Panc1 (cell line): ENCODE measurements around the gene LMNB1. TPM values are rescaled to one million over a fixed set of nuclear protein-coding genes. Genes with fewer than 3 reads are reported as not detected.
"Not testable (repeated sequence)": the region's sequence is repeated elsewhere in the genome, so short reads cannot be mapped to it uniquely, and the experiment has no call there.

Experiments used
- ATAC-seq: fragments of 200-7000 bp; cut with Tn5 transposase; 2 replicates; pipeline ENCODE4 v1.9.1; 2020; ENCODE audit warnings: mild to moderate bottlenecking, moderate library complexity
- Bru-seq: library from RNA; stranded (reverse); fragments of 400-500 nt; gene quantifications from one replicate; lab custom pipeline; 2021; lab: Mats Ljungman, UMichigan
- BruChase-seq, 2 experiments: library from RNA; stranded (reverse); fragments of 400-500 nt; gene quantifications; one replicate each; lab custom pipeline; 2021; lab: Mats Ljungman, UMichigan
- BruUV-seq: library from RNA; stranded (reverse); fragments of 400-500 nt; replicated peaks from 2 replicates; lab custom pipeline; 2021; lab: Mats Ljungman, UMichigan
- CTCF ChIA-PET: fragments of 300-600 bp; sonication (Branson Sonifier 250); formaldehyde crosslinking; loops from one replicate; lab custom pipeline; 2022; ENCODE audit warnings: antibody characterized with exemption; lab: Charles Lee
- POLR2A ChIA-PET: fragments of 300-600 bp; sonication (Branson Sonifier 250); formaldehyde crosslinking; loops from one replicate; lab custom pipeline; 2022; ENCODE audit warnings: antibody characterized with exemption; lab: Charles Lee
- DNase-seq: peaks from one replicate; pipeline ENCODE4 v3.0.0-alpha.2; 2010; ENCODE audit warnings: low read depth, low spot score
- H3K27ac ChIP-seq: 2 replicates; pipeline ENCODE4 v1.5.1; 2011; ENCODE audit warnings: mild to moderate bottlenecking, low read length, inconsistent platforms
- H3K27me3 ChIP-seq: fragments of 200-500 bp; sonication (Bioruptor generic); 2 replicates; pipeline ENCODE4 v1.6.0; 2014; ENCODE audit warnings: low read length, inconsistent platforms; ENCODE audit not compliant: control insufficient read depth, insufficient read depth
- H3K36me3 ChIP-seq: fragments of 200-500 bp; sonication (Bioruptor generic); 2 replicates; pipeline ENCODE4 v1.5.1; 2014; ENCODE audit warnings: inconsistent platforms, mild to moderate bottlenecking, low read length, moderate library complexity; ENCODE audit not compliant: control insufficient read depth, insufficient read depth
- H3K4me1 ChIP-seq: 2 replicates; pipeline ENCODE4 v1.5.1; 2011; ENCODE audit warnings: inconsistent platforms, mild to moderate bottlenecking, low read length, moderate library complexity; ENCODE audit not compliant: control insufficient read depth, insufficient read depth
- H3K4me3 ChIP-seq, 2 experiments: 2 replicates each; pipeline ENCODE4 v1.5.1; 2011 to 2012; ENCODE audit warnings: low read depth in 2 of 2, low read length in 2 of 2, mild to moderate bottlenecking in 2 of 2, inconsistent platforms in 1 of 2, moderate library complexity in 1 of 2
- H3K9me3 ChIP-seq: fragments of 200-500 bp; sonication (Bioruptor generic); 2 replicates; pipeline ENCODE4 v1.5.1; 2014; ENCODE audit warnings: low read depth, mild to moderate bottlenecking, inconsistent platforms, low read length, moderate library complexity; ENCODE audit not compliant: control insufficient read depth, insufficient read depth
- CTCF ChIP-seq: fragments of 450-650 bp; IDR thresholded peaks from 2 replicates; pipeline ENCODE4 v1.5.1; 2017; ENCODE audit warnings: mild to moderate bottlenecking
- POLR2AphosphoS5 ChIP-seq: IDR thresholded peaks from 2 replicates; pipeline ENCODE4 v1.6.1; 2012; ENCODE audit warnings: mild to moderate bottlenecking, low read depth, low read length, moderate library complexity
- REST ChIP-seq, 2 experiments: IDR thresholded peaks; 2 replicates each; pipeline ENCODE4 v1.6.1; 2011 to 2012; ENCODE audit warnings: low read depth in 2 of 2, control low read depth in 1 of 2, low read length in 1 of 2, mild to moderate bottlenecking in 1 of 2, moderate library complexity in 1 of 2; ENCODE audit not compliant: insufficient read depth in 1 of 2
- SIN3A ChIP-seq: IDR thresholded peaks from 2 replicates; pipeline ENCODE4 v1.6.1; 2012; ENCODE audit warnings: low read depth, mild to moderate bottlenecking, low read length, moderate library complexity, borderline replicate concordance; ENCODE audit not compliant: insufficient read depth
- TCF7L2 ChIP-seq: IDR thresholded peaks from 2 replicates; pipeline ENCODE4 v1.6.1; 2011; ENCODE audit warnings: mild to moderate bottlenecking, low read depth, low read length, inconsistent platforms
- in situ Hi-C: cut with HindIII; loops from 2 replicates; pipeline ENCODE4 v1.10.0; 2016; ENCODE audit warnings: low sequenced_read_pairs, low pct_unique_long_range_greater_than_20kb
- intact Hi-C: fragments of 100-400 bp; cut with micrococcal nuclease; formaldehyde crosslinking; loops from one replicate; pipeline ENCODE4 v1.10.0; 2022; ENCODE audit not compliant: unreplicated experiment
- long read RNA-seq: library from polyadenylated mRNA; unstranded; transcript quantifications from one replicate; pipeline ENCODE4 v2.0.0, GENCODE V29; 2021; ENCODE audit not compliant: unreplicated experiment
- polyA plus RNA-seq: library from polyadenylated mRNA; unstranded; fragments of >200 nt; gene quantifications from one replicate; pipeline ENCODE4 v1.2.1, GENCODE V29; 2012; ENCODE audit warnings: missing spikeins; ENCODE audit not compliant: insufficient read length
- total RNA-seq: library from RNA; stranded (reverse); gene quantifications from one replicate; pipeline ENCODE4 v1.2.1, GENCODE V29; 2021; ENCODE audit not compliant: unreplicated experiment

The LMNB1 gene
- 122 TPM for total RNA-seq
- 89.1 TPM for polyA plus RNA-seq
- Bru-seq, nascent RNA: percentile 92 among the genes with signal in this experiment
- percentile 86 among the genes with signal in this experiment for BruChase-seq, experiment 1, labeled RNA remaining after a 2-hour chase
- percentile 92 among the genes with signal in this experiment for BruChase-seq, experiment 2, labeled RNA remaining after a 6-hour chase
- long read RNA-seq, transcript LMNB1-201 (11 exons, 2,878 nt): major isoform, 9 of 13 reads
- long read RNA-seq, partial matches to known transcripts: 1 of 13 reads
- long read RNA-seq, other reads (novel, unspliced or antisense): 3 of 13 reads

GRCh38 chr5:126776499-126777256 is at the start of gene LMNB1:
Gene LMNB1 (plus strand): TSS chr5:126777136. CDS start chr5:126777509, 373 bp downstream.
- DNase-seq (peak; percentile 76), ATAC-seq (peak; percentile 91)
- Histone ChIP-seq H3K9me3 (no peaks in the 10 kb centered on the region), H3K4me1 (peaks cover 11% of the 10 kb centered on the region; the same call in 1 of the 2 replicates), H3K27me3 (no peaks in the 10 kb centered on the region), H3K36me3 (peaks cover 5% of the 10 kb centered on the region; the same call in 1 of the 2 replicates), H3K4me3 (peak within 1 kb of the TSS; percentile 90 to 93), H3K27ac (peak within 1 kb of the TSS; percentile 99)
- ChIA-PET CTCF (interaction anchor here (1.9 kb wide), 1 partner anchor 101 kb away, joined by 9 read pairs; no protein-coding TSS in a partner anchor), POLR2A (interaction anchor here (0.6 to 2.2 kb wide), 5 partner anchors 18 to 717 kb away, joined by 4 to 26 read pairs (median 8); no protein-coding TSS in a partner anchor)
- in situ Hi-C loops (no loop called here), intact Hi-C loops (no loop called here)
- TF ChIP-seq REST (IDR thresholded peaks at IDR 0.05; ENCODE audit: insufficient read depth in 1 of 2, low read depth in 2 of 2, low read length in 1 of 2): no peak
- no peak for TF ChIP-seq CTCF
- peak; percentile 88 for TF ChIP-seq SIN3A
- peak; percentile 90 for TF ChIP-seq POLR2AphosphoS5
- 0 out of 2 replicates have a peak, but pooled peaks have one; percentile 26 for TF ChIP-seq TCF7L2
- BruUV-seq: no TSS peak

GRCh38 chr5:126732716-126733115 is 44.2 kb upstream of the LMNB1 start:
- Histone ChIP-seq H3K9me3 (no peaks in the 10 kb centered on the region), H3K27ac (no peak overlapping the region), H3K4me3 (no peak overlapping the region), H3K27me3 (no peaks in the 10 kb centered on the region; the same call in 1 of the 2 replicates), H3K36me3 (no peaks in the 10 kb centered on the region), H3K4me1 (no peaks in the 10 kb centered on the region)
- in situ Hi-C loops: no loop called here
- no peak for DNase-seq
- CTCF ChIA-PET: no interaction called here
- no peak for ATAC-seq
- BruUV-seq: no TSS peak
- intact Hi-C loops: no loop called here
- POLR2A ChIA-PET: no interaction called here
- TF ChIP-seq CTCF: no peak
- TF ChIP-seq POLR2AphosphoS5: no peak
- no peak for TF ChIP-seq SIN3A
- no peak for TF ChIP-seq TCF7L2
- no peak for TF ChIP-seq REST (IDR thresholded peaks at IDR 0.05; ENCODE audit: insufficient read depth in 1 of 2, low read depth in 2 of 2, low read length in 1 of 2)

GRCh38 chr5:126734573-126734972 is 42.4 kb upstream of the LMNB1 start:
- BruUV-seq, H3K4me1 ChIP-seq, intact Hi-C loops, DNase-seq, H3K9me3 ChIP-seq, CTCF ChIA-PET, ATAC-seq, in situ Hi-C loops, H3K27me3 ChIP-seq, H3K36me3 ChIP-seq, H3K4me3 ChIP-seq, H3K27ac ChIP-seq: not testable (repeated sequence)
- POLR2A ChIA-PET: interaction anchor here (0.6 kb wide), 1 partner anchor 25 kb away, joined by 5 read pairs; no protein-coding TSS in a partner anchor
